OCI-LY3 (cell line): ENCODE data around the gene PIGS.

Experiments
- CTCF ChIP-seq: fragments of 200-600, 300-600 bp; sonication (generic); IDR thresholded peaks from 2 replicates; pipeline ENCODE4 v1.5.1; 2014; ENCODE audit warnings: antibody characterized with exemption, low read length, low read depth
- EZH2phosphoT487 ChIP-seq: fragments of 200-600 bp; shearing (Covaris generic); IDR thresholded peaks from 2 replicates; pipeline ENCODE4 v1.6.1; 2018; ENCODE audit warnings: antibody characterized with exemption, mixed run types, low read depth

GRCh38 chr17:28567604-28568003, 3.7 kb downstream of the PIGS start:
- TF ChIP-seq CTCF, result no peak
- no peak for TF ChIP-seq EZH2phosphoT487
